Measurements from ENCODE around the gene TLK2.
"Not testable (repeated sequence)": the region's sequence is repeated elsewhere in the genome, so short reads cannot be mapped to it uniquely, and the experiment has no call there.

Gene TLK2

DNA sequence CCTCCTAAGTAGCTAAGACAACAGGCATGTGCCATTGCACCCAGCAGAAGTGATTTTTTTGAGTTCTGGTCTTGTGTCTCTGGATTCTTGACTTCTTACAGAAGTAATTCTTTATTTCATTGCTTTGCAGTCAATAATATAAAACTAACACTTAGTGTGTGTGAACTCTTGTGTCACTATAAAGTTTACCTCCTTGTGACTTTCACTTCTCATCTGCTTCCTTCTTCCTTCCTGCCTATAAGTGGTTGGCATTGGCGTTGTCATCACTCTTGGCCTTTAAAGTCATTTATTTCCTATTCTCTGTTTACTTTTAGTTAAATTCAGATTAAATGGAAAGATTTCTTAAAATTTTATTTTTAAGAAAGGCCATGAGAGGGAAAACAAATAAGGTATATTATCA, 12.4 kb downstream of the TLK2 start:
- not testable (repeated sequence) for DNase-seq (ENCODE audit: low read depth)

DNA sequence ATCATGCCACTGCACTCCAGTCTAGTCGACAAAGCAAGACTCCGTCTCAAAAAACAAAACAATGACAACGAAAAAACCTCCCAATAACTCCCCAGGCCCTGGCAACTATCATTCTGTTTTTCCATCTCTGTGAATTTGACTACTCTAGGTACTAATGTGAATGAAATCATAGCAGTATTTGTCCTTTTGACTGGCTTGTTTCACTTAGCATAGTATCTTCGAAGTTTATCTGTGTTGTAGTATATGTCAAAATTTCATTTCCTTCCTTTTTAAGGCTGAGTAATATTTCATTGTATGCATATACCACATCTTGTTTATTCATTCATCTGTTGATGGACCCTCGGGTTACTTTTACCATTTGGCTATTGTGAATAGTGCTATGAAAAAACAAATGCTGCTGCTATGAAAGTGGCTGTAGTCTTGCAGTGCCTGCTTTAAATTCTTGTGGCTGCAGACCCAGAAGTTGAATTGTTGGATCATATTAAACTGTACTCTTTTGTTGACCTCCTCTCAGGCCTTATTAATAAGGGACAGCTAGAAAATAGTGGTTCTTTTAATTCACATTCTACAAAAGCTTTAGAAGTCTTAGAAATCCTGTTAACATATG, 14.5 kb downstream of the TLK2 start:
- not testable (repeated sequence) for DNase-seq (ENCODE audit: low read depth)

DNA sequence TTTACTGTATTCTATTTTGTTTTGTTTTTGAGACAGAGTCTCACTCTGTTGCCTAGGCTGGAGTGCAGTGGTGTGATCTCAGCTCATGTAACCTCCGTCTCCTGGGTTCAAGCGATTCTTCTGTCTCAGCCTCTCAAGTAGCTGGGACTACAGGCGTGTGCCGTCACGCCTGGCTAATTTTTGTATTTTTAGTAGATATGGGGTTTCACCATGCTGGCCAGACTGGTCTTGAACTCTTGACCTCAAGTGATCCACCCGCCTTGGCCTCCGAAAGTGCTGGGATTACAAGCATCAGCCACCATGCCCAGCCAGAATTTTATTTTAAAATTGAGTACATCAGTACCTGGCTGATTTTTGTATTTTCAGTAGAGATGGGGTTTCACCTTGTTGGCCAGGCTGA, 15.4 kb downstream of the TLK2 start:
- DNase-seq (ENCODE audit: low read depth), result not testable (repeated sequence)

DNA sequence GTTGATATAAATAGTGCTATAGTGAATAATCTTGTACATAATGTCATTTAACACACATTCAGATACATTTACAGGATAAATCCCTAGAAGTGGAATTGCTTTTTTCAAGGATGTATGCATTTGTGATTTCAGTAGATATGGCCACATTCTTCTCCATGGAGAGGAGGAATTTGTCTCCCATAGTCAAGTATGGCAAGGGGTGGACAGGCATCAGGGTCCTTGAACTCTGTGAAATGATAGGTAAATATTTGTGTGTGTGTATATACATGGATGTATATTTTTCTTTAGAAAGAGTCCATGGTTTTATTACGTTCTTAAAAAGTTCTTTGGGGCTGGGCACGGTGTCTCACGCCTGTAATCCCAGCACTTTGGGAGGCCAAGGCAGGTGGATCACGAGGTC, 17.7 kb downstream of the TLK2 start:
- DNase-seq (ENCODE audit: low read depth), result not testable (repeated sequence)

DNA sequence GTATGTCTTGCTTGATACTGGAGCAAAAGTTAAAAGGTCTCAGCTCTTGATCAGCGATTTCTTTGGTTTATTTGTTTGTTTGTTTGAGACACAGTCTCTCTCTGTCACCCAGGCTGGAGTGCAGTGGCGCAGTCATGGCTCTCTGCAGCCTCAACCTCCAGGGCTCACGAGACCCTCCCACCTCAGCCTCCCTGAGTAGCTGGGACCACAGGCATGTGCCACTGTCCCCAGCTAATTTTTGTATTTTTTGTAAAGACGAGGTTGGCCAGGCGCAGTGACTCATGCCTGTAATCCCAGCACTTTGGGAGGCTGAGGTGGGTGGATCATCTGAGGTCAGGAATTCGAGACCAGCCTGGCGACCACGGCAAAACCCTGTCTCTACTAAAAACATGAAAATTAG, 20.2 kb downstream of the TLK2 start:
- not testable (repeated sequence) for DNase-seq (ENCODE audit: low read depth)

DNA sequence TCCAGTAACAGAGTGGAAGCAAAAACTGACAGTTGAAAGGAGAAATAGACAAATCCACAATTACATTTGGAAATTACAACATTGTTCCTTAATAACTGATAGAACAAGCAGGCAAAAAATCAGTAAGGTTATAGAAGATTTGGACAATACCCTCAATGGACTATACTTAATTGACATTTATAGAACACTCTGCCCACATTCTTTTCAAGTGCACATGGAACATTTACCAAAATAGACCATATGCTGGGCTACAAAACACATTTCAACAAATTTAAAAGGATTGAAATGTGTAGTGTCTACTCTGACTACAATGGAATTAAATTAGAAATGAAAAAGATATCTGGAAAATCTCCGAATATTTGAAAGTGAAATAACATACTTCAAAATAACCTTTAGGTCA, 21.8 kb downstream of the TLK2 start:
- DNase-seq (ENCODE audit: low read depth), result not testable (repeated sequence)

DNA sequence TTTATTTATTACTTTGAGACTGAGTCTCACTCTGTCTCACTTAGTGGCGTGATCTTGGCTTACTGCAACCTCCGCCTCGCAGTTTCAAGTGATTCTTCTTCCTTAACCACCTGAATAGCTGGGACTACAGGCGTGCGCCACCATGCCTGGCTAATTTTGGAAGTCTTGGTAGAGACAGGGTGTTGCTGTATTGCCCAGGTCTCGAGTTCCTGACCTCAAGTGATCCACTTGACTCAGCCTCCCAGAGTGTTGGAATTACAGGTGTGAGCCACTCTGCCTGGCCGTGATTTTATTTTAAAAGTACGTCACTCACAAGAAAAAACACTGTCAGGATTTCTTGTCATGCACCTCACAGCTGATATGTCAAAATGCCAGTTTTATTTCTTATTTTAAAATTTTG, 26.2 kb downstream of the TLK2 start:
- DNase-seq (ENCODE audit: low read depth), result not testable (repeated sequence)

DNA sequence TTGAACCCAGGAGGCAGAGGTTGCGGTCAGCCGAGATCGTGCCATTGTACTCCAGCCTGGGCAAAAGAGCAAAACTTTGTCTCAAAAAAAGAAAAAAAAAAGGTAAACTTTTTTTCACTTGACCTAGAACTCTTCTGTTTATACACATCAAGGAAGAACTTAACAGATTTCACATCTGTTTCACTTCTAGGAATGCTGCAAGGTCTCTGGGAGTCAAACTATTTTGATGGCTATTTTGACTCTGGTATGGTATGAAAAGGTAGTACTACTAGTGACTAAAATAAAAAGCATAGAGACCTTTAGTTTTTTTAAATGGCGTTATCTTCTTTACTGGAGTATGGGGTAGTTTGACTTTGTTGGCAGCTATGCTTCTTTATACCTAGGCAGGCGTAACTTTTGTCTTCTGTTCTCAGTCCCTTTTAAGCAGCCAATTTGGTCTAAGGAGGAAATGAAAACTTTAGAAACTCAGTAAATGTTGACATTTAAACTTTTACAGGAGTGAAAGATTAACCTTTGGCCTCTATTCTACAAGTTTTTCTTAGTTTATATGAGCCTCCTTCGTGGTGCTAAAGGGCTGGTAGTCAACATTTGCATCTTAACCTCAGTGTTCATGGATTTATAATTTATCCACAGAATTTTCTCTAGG, 28.7 kb downstream of the TLK2 start:
- DNase-seq (ENCODE audit: low read depth), result not testable (repeated sequence)

DNA sequence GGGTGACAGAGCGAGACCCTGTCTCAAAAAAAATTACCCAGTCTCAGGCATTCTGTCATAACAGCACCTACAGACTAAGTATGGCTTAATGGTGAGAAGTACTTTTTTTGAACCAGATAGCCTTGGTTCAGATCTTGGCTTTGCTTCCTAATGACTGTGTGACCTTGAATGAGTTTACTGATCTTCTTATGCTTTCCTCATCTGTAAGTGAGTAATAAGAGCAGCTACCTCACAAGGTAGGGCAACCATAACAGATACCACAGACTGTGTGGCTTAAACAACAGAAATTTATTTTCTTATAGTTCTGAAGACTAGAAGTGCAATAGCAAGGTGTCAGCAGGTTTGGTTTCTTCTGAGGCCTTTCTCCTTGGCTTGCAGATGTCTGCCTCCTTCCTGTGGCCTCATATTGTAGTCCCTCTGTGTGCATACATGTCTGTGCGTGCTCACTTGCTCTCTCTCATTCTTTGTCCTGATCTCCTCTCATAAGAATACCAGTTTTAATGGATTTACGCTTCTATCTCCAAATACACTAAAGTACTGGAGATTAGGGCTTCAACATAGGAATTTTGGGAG, 31.7 kb downstream of the TLK2 start:
- not testable (repeated sequence) for DNase-seq (ENCODE audit: low read depth)

DNA sequence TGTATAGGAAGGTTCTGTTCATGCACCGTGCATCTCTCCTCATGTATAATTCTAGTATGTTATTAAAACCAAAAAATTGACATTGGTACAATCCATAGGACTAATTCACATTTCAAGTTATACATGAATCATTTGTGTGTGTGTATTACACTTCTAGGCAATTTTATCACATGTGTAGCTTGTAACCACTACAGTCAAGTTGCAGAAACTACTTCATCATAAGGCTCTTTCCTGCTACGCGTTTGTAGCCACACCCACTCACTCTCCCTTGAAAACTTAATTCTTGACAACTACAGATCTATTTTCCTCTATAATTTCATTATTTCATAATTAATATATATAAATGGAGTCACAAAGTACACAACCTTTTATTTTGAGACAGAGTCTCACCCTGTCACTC, 32.4 kb downstream of the TLK2 start:
- DNase-seq (ENCODE audit: low read depth), result not testable (repeated sequence)

DNA sequence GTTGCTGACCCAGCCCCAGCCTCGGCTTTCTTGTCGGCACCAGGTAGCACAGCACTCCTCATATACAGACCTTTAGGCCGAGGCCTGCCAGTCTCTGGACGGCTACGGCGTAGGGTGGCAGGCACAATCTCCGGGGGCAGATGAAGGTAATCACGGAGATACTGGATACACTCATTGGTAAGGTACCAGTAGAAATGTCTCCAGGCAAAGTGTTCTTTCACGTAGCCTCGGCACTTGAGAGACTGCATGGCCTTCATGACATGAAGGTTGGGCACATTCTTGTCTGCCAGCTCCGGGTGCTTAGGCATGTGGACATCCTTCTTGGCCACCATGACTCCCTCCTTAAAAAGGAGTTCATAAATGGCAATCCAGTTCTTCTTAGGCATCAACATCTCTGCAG, 37.8 kb downstream of the TLK2 start:
- DNase-seq (ENCODE audit: low read depth), result not testable (repeated sequence)

DNA sequence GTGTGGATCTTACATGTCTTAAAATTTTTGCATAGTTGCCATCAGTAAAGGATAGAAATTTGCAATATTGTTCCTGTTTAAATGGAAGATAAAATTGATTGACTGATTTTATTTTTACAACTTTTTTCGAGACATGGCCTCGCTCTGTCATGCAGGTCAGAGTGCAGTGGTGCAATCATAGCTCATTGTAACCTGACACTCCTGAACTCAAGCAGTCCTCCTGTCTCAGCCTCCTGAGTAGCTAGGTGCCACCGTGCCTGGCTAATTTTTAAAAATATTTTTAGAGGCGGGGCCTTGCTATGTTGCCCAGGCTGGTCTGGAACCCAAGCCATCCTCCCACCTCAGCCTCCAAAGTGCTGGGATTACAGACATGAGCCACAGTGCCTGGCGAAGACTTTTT, 42.7 kb downstream of the TLK2 start:
- DNase-seq (ENCODE audit: low read depth), result not testable (repeated sequence)

DNA sequence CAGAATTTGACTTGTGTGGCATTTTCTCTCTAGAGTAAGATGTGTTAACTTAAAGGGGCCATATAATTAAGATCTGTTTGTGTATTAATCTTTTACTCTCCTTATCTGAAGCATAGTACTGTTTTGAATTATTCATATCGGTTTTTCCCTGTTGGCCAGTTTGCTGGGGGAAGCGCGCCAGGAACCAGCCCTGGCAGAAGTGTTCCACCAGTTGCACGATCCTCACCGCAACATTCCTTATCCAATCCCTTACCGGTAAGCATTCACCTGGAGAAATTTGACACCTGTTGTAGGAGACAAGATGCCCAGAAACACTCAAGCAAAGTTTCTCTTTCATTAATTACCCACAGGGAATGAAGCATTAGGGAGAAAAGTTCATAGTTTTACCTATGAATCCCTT, 45.5 kb downstream of the TLK2 start:
- DNase-seq (ENCODE audit: low read depth), result not testable (repeated sequence)

DNA sequence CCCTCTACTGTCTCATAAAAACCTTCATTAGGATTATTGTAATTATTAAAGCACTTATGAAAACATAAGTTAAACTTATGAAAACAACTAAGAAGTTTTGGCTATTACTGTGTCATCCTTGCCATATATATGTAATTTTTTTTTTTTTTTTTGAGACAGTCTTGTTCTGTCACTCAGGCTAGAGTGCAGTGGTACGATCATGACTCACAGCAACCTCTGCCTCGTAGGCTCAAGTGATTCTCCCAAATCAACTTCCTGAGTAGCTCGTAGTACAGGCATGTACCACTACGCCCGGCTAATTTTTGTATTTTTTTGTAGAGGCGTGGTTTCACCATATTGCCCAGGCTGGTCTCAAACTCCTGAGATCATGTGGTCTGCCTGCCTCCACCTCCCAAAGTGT, 46.7 kb downstream of the TLK2 start:
- peak; percentile 20 for DNase-seq (ENCODE audit: low read depth)

DNA sequence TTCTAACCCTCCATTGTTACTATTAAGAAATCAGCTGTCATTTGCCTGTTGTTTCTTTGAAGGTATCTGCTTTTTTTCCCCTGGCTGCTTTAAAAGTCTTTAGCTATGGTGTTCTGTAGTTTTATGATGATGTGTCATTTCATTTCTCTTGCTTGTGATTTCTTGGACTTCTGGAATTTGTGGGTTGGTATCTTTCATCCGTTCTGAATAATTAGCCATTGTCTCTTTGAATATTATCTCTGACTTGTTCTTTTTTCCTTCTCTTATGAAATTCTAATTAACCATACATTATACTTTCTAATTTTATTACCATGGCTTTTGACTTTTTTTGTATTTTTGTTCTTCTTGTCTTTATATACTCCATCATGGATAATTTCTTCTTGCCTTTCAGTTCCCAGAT, 52.3 kb downstream of the TLK2 start:
- DNase-seq (ENCODE audit: low read depth), result not testable (repeated sequence)

DNA sequence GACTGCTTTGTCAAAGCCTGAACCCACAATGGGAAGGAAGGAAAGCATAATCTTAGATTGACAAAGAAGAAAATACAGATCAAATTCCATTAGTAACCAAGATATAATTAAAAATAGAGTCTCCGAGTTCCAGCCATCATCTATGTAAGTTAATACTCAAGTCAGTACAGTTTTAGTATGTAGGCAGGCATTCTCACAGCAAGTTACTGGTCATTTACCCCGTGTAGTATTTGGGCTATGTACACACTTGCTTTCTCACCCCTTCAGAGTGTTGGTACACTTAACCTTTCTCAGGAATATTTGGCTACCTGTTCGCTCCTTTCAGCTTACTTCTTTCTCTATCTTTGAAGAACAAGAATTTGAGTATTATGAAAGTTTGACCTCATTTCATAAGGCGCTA, 57.9 kb downstream of the TLK2 start:
- DNase-seq (ENCODE audit: low read depth), result not testable (repeated sequence)

DNA sequence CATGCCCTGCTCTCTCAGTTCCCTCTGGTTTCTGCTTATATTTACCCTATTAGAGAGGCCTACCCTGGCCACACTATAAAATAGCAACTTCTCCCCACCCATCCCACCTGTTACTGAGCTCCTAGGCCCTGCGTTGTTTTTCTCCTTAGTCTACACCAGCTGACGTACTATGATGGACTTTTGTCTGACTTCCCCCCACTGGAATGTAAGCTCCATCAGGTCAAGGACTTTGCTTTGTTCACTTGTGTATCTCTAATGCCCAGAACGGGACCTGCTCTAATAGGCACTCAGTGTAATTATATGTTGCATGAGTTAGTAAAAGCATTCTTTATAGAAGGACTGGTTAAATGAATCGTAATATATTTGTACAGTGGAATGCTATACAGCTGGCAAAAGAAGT, 62.4 kb downstream of the TLK2 start:
- not testable (repeated sequence) for DNase-seq (ENCODE audit: low read depth)

DNA sequence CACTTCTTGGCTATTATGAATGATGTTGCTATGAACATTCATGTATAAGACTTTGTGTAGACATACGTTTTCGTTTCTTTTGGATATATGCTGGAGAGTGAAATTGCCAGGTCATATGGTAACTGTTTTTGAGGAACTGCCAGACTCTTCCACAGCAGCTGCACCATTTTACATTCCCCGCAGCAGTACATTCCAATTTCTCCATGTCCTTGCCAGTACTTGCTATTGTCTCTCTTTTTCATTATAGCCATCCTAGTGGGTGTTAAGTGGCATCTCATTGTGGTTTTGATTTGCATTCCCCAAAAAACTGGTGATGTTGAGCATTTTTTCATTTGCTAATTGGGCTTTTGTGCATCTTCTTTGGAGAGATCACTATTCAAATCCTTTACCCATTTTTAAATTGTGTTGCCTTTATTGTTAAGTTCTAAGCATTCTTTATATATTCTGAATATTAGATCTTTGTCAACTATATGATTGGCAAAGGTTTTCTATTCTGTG, 64.7 kb downstream of the TLK2 start:
- not testable (repeated sequence) for DNase-seq (ENCODE audit: low read depth)

DNA sequence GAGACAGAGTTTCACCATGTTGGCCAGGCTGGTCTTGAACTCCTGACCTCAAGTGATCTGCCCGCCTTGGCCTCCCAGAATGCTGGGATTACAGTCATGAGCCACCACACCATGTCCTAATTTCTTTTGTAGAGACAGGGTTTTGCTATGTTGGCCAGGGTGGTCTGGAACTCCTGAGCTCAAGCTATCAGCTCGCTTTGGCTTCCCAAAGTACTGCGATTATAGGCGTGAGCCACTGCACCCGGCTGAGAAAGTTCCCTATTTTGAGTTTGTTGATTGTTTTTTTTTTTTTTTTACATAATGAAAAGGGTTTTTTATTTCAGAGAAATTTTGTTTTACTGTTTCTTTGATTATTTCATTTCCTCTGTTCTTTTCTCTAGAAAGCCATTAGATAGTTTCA, 67.4 kb downstream of the TLK2 start:
- not testable (repeated sequence) for DNase-seq (ENCODE audit: low read depth)

DNA sequence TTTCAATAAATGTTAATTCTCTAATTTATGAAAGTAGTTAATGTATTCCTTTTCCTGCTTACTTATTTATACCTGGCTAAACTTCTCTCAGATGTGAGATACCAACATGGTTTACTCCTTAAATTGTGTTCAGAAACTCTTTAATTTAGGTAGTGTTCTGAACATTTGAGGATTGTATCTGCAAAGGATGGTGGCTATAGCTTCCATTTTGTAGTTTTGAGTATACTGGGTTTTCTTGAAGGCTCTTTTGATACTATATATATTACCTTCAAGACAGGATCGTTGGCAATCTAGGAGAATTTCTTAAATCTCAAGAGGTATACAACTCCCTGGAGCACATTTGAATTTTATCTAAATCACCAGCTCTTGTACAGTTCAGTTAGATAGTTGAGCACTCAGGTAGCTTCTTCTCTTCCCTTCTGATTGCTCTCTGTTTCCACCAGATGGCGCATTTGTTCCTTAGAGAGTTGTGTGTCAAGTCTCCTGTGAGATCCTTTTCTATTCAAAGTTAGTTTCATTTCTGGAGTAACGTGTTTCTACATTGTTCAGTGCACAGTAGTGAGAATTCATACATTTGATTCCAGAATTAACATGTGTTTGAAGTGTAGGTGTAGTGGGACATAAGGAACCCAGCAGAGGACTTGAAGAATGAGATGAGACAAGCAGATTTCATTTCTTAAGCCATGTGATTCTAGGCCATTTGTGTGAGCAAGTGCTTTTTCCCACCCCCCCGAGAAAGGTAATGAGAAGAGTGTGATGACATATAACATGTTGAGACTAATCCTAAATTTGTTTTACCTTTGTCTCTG, 74.4 kb downstream of the TLK2 start:
- DNase-seq (ENCODE audit: low read depth), result not testable (repeated sequence)

DNA sequence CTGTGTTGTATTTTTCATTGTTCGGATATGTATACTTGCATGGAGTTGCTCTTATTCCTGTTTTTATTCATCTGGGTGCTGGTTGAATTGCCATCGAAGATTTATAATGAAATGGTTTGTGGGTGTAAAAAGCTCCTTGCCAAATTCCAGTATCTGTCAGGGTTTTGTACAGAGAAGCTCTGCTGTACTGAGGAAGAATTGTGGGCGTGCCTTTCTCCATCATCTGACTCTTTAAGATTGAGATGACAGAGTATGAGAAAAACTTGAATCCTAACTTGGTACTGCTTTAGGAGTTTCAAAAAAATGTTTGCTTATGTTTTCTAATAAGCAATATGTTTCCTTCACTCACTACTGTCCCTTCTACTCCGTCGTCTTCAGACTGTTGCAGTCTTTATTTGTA, 78.9 kb downstream of the TLK2 start:
- DNase-seq (ENCODE audit: low read depth), result not testable (repeated sequence)

DNA sequence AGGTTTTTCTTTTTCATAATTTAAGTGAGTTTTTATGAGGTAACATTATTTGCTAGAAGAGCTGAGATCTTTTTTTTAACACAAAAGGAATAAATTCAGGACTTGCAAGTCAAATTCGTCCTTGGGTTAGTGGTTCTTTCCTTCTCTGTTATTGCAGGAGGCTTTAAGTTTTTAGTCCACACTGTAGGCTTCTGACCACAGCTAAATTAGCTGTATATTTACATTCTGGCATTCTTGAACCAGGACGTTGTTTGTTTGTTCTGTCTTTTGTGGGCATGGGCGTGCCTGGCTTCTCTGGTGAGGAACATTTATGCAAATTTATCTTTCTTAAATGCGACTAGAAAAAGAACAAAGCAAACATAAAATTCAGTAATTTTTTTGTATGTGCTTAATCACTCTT, 80.3 kb downstream of the TLK2 start:
- DNase-seq (ENCODE audit: low read depth), result not testable (repeated sequence)

DNA sequence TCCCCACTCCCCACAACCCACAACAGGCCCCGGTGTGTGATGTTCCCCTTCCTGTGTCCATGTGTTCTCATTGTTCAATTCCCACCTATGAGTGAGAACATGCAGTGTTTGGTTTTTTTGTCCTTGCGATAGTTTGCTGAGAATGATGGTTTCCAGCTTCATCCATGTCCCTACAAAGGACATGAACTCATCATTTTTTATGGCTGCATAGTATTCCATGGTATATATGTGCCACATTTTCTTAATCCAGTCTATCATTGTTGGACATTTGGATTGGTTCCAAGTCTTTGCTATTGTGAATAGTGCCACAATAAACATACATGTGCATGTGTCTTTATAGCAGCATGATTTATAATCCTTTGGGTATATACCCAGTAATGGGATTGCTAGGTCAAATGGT, 82.3 kb downstream of the TLK2 start:
- DNase-seq (ENCODE audit: low read depth), result not testable (repeated sequence)
